ENCODE data around the gene CLC.
"Not testable (repeated sequence)": the region's sequence is repeated elsewhere in the genome, so short reads cannot be mapped to it uniquely, and the experiment has no call there.

Gene CLC

DNA sequence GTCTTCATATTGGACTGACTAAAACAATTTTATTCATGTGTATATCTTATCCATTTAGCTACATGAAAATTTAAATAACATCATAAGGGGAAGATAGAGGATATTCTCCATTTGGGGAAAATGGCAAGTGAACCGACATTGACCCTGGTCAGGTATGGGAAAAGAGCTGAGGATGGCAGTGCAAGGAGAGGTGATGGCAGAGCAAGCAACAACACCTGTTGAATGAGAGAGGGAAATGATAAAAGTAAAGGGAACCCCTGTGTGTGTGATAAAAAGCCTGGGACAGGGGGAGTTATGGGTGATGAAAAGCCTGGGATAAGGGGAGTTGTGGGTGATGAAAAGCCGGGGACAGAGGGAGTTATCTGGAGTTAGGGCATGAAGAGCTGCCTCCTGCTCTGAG is 4.0 kb downstream of the CLC start:
- H3K4me3 ChIP-seq (replicated peaks; ENCODE audit: low read depth, low read length): no peak overlapping the region
- no peak for DNase-seq (ENCODE audit: extremely low read depth, low read depth)
- TF ChIP-seq, protein P1, sequence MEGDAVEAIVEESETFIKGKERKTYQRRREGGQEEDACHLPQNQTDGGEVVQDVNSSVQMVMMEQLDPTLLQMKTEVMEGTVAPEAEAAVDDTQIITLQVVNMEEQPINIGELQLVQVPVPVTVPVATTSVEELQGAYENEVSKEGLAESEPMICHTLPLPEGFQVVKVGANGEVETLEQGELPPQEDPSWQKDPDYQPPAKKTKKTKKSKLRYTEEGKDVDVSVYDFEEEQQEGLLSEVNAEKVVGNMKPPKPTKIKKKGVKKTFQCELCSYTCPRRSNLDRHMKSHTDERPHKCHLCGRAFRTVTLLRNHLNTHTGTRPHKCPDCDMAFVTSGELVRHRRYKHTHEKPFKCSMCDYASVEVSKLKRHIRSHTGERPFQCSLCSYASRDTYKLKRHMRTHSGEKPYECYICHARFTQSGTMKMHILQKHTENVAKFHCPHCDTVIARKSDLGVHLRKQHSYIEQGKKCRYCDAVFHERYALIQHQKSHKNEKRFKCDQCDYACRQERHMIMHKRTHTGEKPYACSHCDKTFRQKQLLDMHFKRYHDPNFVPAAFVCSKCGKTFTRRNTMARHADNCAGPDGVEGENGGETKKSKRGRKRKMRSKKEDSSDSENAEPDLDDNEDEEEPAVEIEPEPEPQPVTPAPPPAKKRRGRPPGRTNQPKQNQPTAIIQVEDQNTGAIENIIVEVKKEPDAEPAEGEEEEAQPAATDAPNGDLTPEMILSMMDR (IDR thresholded peaks at IDR 0.05; ENCODE audit: low read depth, low read length, missing control alignments): no peak

DNA sequence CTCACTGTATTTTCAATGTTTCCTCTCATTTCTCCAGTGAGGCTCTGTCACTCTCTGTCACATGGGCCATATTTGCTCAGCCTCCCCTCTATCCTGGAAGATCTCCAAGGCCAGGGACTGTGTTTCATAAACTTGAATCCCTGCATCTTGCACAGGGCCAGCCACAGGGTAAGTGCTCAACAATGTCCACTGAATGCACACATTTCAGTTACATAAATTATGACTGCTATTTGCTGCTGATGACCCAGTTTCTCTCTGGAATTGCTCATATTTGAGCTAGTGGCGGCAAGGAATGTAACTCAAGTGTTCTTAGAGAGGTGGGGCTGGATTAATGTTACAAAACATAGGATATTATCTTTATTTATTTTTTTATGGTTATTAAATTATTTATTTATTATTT is 6.1 kb downstream of the CLC start:
- DNase-seq (ENCODE audit: extremely low read depth, low read depth): no peak
- no peak overlapping the region for H3K4me3 ChIP-seq (replicated peaks; ENCODE audit: low read depth, low read length)
- TF ChIP-seq, protein P1 (IDR thresholded peaks at IDR 0.05; ENCODE audit: low read depth, low read length, missing control alignments): no peak

GRCh38 chr19:39729594-39729993 is 8.2 kb downstream of the CLC start:
- DNase-seq (ENCODE audit: extremely low read depth, low read depth): no peak
- TF ChIP-seq, protein P1 (IDR thresholded peaks at IDR 0.05; ENCODE audit: low read depth, low read length, missing control alignments): no peak

DNA sequence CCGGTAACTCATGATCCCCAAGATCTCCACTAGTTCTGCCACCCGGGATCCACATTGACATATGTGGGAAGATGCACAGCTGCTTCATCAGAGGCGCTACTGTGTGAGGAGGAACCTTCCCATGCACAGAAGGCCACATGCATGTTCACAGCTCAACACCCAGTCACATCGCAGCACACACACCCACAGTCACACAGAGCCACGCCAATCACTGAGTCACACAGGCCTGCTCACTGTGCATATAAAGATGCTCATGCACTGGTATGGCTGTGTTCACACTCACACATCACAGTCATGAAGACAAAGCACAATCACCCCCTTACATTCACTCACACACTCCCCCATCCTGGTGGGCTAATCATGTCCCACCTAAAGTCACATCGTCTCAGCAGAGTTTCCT is 9.8 kb downstream of the CLC start:
- no peak overlapping the region for H3K4me3 ChIP-seq (replicated peaks; ENCODE audit: low read depth, low read length)
- DNase-seq (ENCODE audit: extremely low read depth, low read depth): no peak
- TF ChIP-seq, protein P1 (IDR thresholded peaks at IDR 0.05; ENCODE audit: low read depth, low read length, missing control alignments): no peak

More at GRCh38 chr19:39729594-39729993, 8.2 kb downstream of the CLC start:
- H3K4me3 ChIP-seq (replicated peaks; ENCODE audit: low read depth, low read length): no peak overlapping the region

DNA sequence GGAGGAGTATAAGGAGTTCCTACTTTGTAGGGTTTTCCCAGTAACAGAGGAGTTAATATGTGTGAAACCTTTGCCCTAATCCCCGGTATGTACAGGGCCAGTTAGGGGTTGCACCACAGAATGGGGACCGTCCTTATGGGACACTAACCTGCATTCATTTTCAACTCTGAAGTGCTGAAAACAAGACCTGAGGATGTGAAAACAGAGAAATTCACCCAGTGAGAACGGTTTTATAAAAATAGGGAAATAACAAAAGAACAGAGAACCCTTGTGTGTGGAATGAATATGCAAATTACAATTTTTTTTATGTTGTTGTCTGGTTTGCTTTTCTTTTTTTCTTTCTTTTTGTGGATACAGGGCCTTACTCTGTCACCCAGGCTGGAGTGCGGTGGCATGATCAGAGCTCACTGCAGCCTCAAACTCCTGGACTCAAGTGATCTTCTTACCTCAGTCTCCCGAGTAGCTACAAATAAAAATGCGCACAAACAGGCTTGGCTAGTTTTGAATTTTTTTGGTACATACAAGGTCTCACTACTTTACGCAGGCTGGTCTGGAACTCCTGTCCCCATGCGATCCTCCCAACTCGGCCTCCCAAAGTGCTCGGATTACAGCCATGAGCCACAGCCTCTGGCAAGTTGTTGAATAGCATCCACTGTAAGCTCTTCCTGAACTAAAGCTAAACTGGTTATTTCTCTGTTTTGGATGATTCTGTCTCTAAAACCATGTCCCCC is 10.6 kb downstream of the CLC start:
- TF ChIP-seq, protein P1 (IDR thresholded peaks at IDR 0.05; ENCODE audit: low read depth, low read length, missing control alignments): no peak
- no peak for DNase-seq (ENCODE audit: extremely low read depth, low read depth)
- H3K4me3 ChIP-seq (replicated peaks; ENCODE audit: low read depth, low read length): no peak overlapping the region

- no peak for DNase-seq (ENCODE audit: extremely low read depth, low read depth)
- TF ChIP-seq, protein P1 (IDR thresholded peaks at IDR 0.05; ENCODE audit: low read depth, low read length, missing control alignments): no peak
- H3K4me3 ChIP-seq (replicated peaks; ENCODE audit: low read depth, low read length): no peak overlapping the region
Observed at GRCh38 chr19:39725995-39726394, 11.8 kb downstream of the CLC start.

- not testable (repeated sequence) for DNase-seq (ENCODE audit: extremely low read depth, low read depth); H3K4me3 ChIP-seq (replicated peaks; ENCODE audit: low read depth, low read length)
Observed at GRCh38 chr19:39720144-39720543, 17.7 kb downstream of the CLC start.

All from HFF-Myc (cell line).